ENCODE results near the gene GALR3.

The GALR3 gene

GRCh38 chr22:37870273-37870672, 47.1 kb downstream of the GALR3 start:
- Histone ChIP-seq H3K9me3 (ENCODE audit: control insufficient read depth in 1 of 2, low read length in 2 of 2) (no peaks in the 10 kb centered on the region), H3K36me3 (ENCODE audit: control insufficient read depth in 1 of 2, insufficient read depth in 2 of 2, low read length in 2 of 2) (peaks cover 44 to 73% of the 10 kb centered on the region in 2 donors), H3K4me3 (ENCODE audit: low read depth in 1 of 2, low read length in 2 of 2) (no peak overlapping the region), H3K27me3 (ENCODE audit: control insufficient read depth in 1 of 2, insufficient read depth in 2 of 2, low read length in 2 of 2) (no peaks in the 10 kb centered on the region), H3K4me1 (ENCODE audit: control insufficient read depth in 1 of 2, insufficient read depth in 2 of 2, low read length in 2 of 2) (no peaks in the 10 kb centered on the region), H3K27ac (ENCODE audit: low read depth, low read length) (no peak overlapping the region), H3K9ac (ENCODE audit: low read depth in 1 of 2, low read length in 2 of 2) (no peak overlapping the region)
